Smooth muscle cell (in vitro differentiated cells): ENCODE data around the gene NAAA. TPM values are rescaled to one million over a fixed set of nuclear protein-coding genes. Genes with fewer than 3 reads are reported as not detected.
"Not testable (repeated sequence)": the region's sequence is repeated elsewhere in the genome, so short reads cannot be mapped to it uniquely, and the experiment has no call there.

Source experiments
- DNase-seq: peaks from one replicate; lab custom pipeline; 2025; ENCODE audit not compliant: unreplicated experiment; lab: John Stamatoyannopoulos, UW
- H2AFZ ChIP-seq: fragments of 200-600 bp; sonication (generic); 2 replicates; pipeline ENCODE4 v1.6.0; 2016; ENCODE audit warnings: antibody characterized with exemption, low read depth, mild to moderate bottlenecking
- H3F3A ChIP-seq: fragments of 200-600 bp; sonication (generic); 2 replicates; pipeline ENCODE4 v1.6.0; 2017; ENCODE audit warnings: antibody characterized with exemption, low read depth
- H3K27ac ChIP-seq: fragments of 200-600 bp; sonication (generic); 2 replicates; pipeline ENCODE4 v1.5.1; 2016; ENCODE audit warnings: low read depth, mild to moderate bottlenecking
- H3K27me3 ChIP-seq: fragments of 200-600 bp; sonication (generic); 2 replicates; pipeline ENCODE4 v1.6.1; 2016; ENCODE audit warnings: low read depth, mild to moderate bottlenecking
- H3K36me3 ChIP-seq: fragments of 200-600 bp; sonication (generic); 2 replicates; pipeline ENCODE4 v1.5.1; 2016; ENCODE audit warnings: low read depth
- H3K4me1 ChIP-seq: fragments of 200-600 bp; sonication (generic); 2 replicates; pipeline ENCODE4 v1.5.1; 2016; ENCODE audit warnings: low read depth
- H3K4me2 ChIP-seq: fragments of 200-600 bp; sonication (generic); 2 replicates; pipeline ENCODE4 v1.6.0; 2016; ENCODE audit warnings: mild to moderate bottlenecking
- H3K4me3 ChIP-seq: fragments of 200-600 bp; sonication (generic); 2 replicates; pipeline ENCODE4 v1.5.1; 2016; ENCODE audit warnings: mild to moderate bottlenecking
- H3K79me2 ChIP-seq: fragments of 200-600 bp; sonication (generic); 2 replicates; pipeline ENCODE4 v1.6.0; 2016; ENCODE audit warnings: low read depth, mild to moderate bottlenecking
- H3K9ac ChIP-seq: fragments of 200-600 bp; sonication (generic); 2 replicates; pipeline ENCODE4 v1.6.0; 2016; ENCODE audit warnings: low read depth
- H3K9me3 ChIP-seq: fragments of 200-600 bp; sonication (generic); replicated peaks from 2 replicates; pipeline ENCODE4 v1.5.1; 2016; ENCODE audit warnings: low read depth
- H4K20me1 ChIP-seq: fragments of 200-600 bp; sonication (generic); 2 replicates; pipeline ENCODE4 v1.6.0; 2016; ENCODE audit warnings: low read depth
- CTCF ChIP-seq: fragments of 200-600 bp; sonication (generic); IDR thresholded peaks from 2 replicates; pipeline ENCODE4 v1.5.1; 2017; ENCODE audit warnings: borderline replicate concordance, mild to moderate bottlenecking, antibody characterized with exemption; ENCODE audit not compliant: insufficient read depth, poor library complexity, severe bottlenecking
- WGBS: methylation state at CpG from one replicate; pipeline ENCODE4 v1.1.7; 2016; ENCODE audit warnings: low lambda C conversion rate; 5-methylcytosine and 5-hydroxymethylcytosine counted together
- polyA plus RNA-seq: library from polyadenylated mRNA; unstranded; fragments of >200 nt; fragmentation: Nextera tagmentation; extraction: Ambion mirVana; gene quantifications from 2 replicates; pipeline ENCODE4 v1.2.1, GENCODE V29; 2016
- total RNA-seq: library from RNA; depleted of rRNA; stranded (reverse); fragments of >200 nt; gene quantifications from 2 replicates; pipeline ENCODE4 v1.2.3, GENCODE V29; 2014

The NAAA gene
- total and polyA plus RNA-seq, 2 experiments from 2014 or later, result 14.9 to 27.7 TPM

- TF ChIP-seq CTCF, result no peak
- 47% methylated on average over 2 of the region's 2 CpGs for WGBS
Observed at GRCh38 chr4:75963558-75963957, 22.7 kb upstream of the NAAA start.

GRCh38 chr4:75962072-75962471 lies 21.3 kb upstream of the NAAA start:
- not testable (repeated sequence) for H3K9me3 ChIP-seq, H3K27ac ChIP-seq, H4K20me1 ChIP-seq, H3K79me2 ChIP-seq, H3K4me2 ChIP-seq, H3K4me1 ChIP-seq, H3K9ac ChIP-seq, H2AFZ ChIP-seq, H3F3A ChIP-seq, H3K4me3 ChIP-seq, H3K27me3 ChIP-seq, DNase-seq
- 97% methylated on average over 4 of the region's 4 CpGs for WGBS
- peaks cover 71% of the 10 kb centered on the region for H3K36me3 ChIP-seq

More at GRCh38 chr4:75963558-75963957, 22.7 kb upstream of the NAAA start:
- no peak overlapping the region for H2AFZ ChIP-seq
- no peak overlapping the region for H3K27ac ChIP-seq
- no peaks in the 10 kb centered on the region for H3K79me2 ChIP-seq
- H3K4me2 ChIP-seq, result no peak overlapping the region
- H3K9ac ChIP-seq, result no peak overlapping the region
- no peaks in the 10 kb centered on the region for H4K20me1 ChIP-seq
- H3K36me3 ChIP-seq, result peaks cover 74% of the 10 kb centered on the region
- H3F3A ChIP-seq, result no peaks in the 10 kb centered on the region
- H3K4me3 ChIP-seq, result no peak overlapping the region
- H3K4me1 ChIP-seq, result no peaks in the 10 kb centered on the region
- H3K9me3 ChIP-seq, result no peaks in the 10 kb centered on the region
- no peaks in the 10 kb centered on the region for H3K27me3 ChIP-seq
- no peak for DNase-seq

GRCh38 chr4:75958546-75958945 lies 17.7 kb upstream of the NAAA start:
- not testable (repeated sequence) for H3F3A ChIP-seq, H4K20me1 ChIP-seq, H3K4me3 ChIP-seq, DNase-seq, H3K4me2 ChIP-seq, H3K27me3 ChIP-seq, H3K27ac ChIP-seq, H3K9me3 ChIP-seq, H2AFZ ChIP-seq, H3K9ac ChIP-seq, H3K79me2 ChIP-seq, H3K4me1 ChIP-seq
- 88% methylated on average over 7 of the region's 7 CpGs for WGBS
- peaks cover 62% of the 10 kb centered on the region for H3K36me3 ChIP-seq

GRCh38 chr4:75954811-75955210 lies 14.0 kb upstream of the NAAA start:
- H3K36me3 ChIP-seq, result peaks cover 69% of the 10 kb centered on the region
- H3K9me3 ChIP-seq, H4K20me1 ChIP-seq, H3K9ac ChIP-seq, H3K27ac ChIP-seq, H3K4me3 ChIP-seq, H3F3A ChIP-seq, H3K4me1 ChIP-seq, H3K4me2 ChIP-seq, H3K79me2 ChIP-seq, DNase-seq, H2AFZ ChIP-seq, H3K27me3 ChIP-seq: not testable (repeated sequence)
- WGBS, result 88% methylated on average over 5 of the region's 5 CpGs

- H3K4me1 ChIP-seq, result no peaks in the 10 kb centered on the region
- no peak for DNase-seq
- no peaks in the 10 kb centered on the region for H3K27me3 ChIP-seq
- no peaks in the 10 kb centered on the region for H3K79me2 ChIP-seq
- 89% methylated on average over 2 of the region's 2 CpGs for WGBS
- no peak overlapping the region for H3K4me3 ChIP-seq
- H4K20me1 ChIP-seq, result no peaks in the 10 kb centered on the region
- H3K36me3 ChIP-seq, result peaks cover 68% of the 10 kb centered on the region
- H3K27ac ChIP-seq, result no peak overlapping the region
- no peak for TF ChIP-seq CTCF
- H3K4me2 ChIP-seq, result no peak overlapping the region
- H3F3A ChIP-seq, result no peaks in the 10 kb centered on the region
- no peaks in the 10 kb centered on the region for H3K9me3 ChIP-seq
- H2AFZ ChIP-seq, result no peak overlapping the region
- no peak overlapping the region for H3K9ac ChIP-seq
Observed at GRCh38 chr4:75953509-75953908, 12.7 kb upstream of the NAAA start.
